HG02884 (cell line): ENCODE data around the gene KAT8.
"Not testable (repeated sequence)": the region's sequence is repeated elsewhere in the genome, so short reads cannot be mapped to it uniquely, and the experiment has no call there.

Experiments used
- ATAC-seq: cut with Tn5 transposase; IDR thresholded peaks from one replicate; pipeline ENCODE4 v1.9.1; 2021; ENCODE audit warnings: mild to moderate bottlenecking, moderate library complexity; ENCODE audit not compliant: unreplicated experiment

The KAT8 gene

GRCh38 chr16:31083556-31083955 lies 33.9 kb upstream of the KAT8 start:
- no peak for ATAC-seq

- no peak for ATAC-seq
These were observed 33.5 kb upstream of the KAT8 start for GRCh38 chr16:31083981-31084380.

- no peak for ATAC-seq
These were observed 32.7 kb upstream of the KAT8 start for GRCh38 chr16:31084584-31085302.

GRCh38 chr16:31085411-31085810 lies 32.1 kb upstream of the KAT8 start:
- ATAC-seq = no peak

- no peak for ATAC-seq
These were observed 31.4 kb upstream of the KAT8 start for GRCh38 chr16:31085873-31086628.

- no peak for ATAC-seq
These were observed 30.9 kb upstream of the KAT8 start for GRCh38 chr16:31086629-31086906.

GRCh38 chr16:31087481-31087880 lies 30.0 kb upstream of the KAT8 start:
- ATAC-seq = no peak

- ATAC-seq = no peak
These were observed 29.5 kb upstream of the KAT8 start for GRCh38 chr16:31087971-31088370.

- ATAC-seq = no peak
These were observed 28.8 kb upstream of the KAT8 start, which contains the start of gene PRSS53 for GRCh38 chr16:31088459-31089183. Gene PRSS53, minus strand, starts transcription at chr16:31088943. Its CDS starts 134 bp downstream, at chr16:31088809.

GRCh38 chr16:31089199-31089598 lies 28.3 kb upstream of the KAT8 start:
- no peak for ATAC-seq

- no peak for ATAC-seq
These were observed 26.9 kb upstream of the KAT8 start for GRCh38 chr16:31090540-31090939.

GRCh38 chr16:31092330-31092729 lies 25.1 kb upstream of the KAT8 start:
- ATAC-seq = no peak

- ATAC-seq = no peak
These were observed 24.2 kb upstream of the KAT8 start for GRCh38 chr16:31093132-31093703.

GRCh38 chr16:31094088-31094423 lies 23.4 kb upstream of the KAT8 start:
- no peak for ATAC-seq

- peak; percentile 83 for ATAC-seq
These were observed 22.9 kb upstream of the KAT8 start, which contains the start of gene VKORC1 for GRCh38 chr16:31094424-31095120. Gene VKORC1, minus strand, starts transcription at chr16:31094797. Its CDS starts 68 bp downstream, at chr16:31094729.

- ATAC-seq = no peak
These were observed 17.4 kb upstream of the KAT8 start for GRCh38 chr16:31099860-31100638.

GRCh38 chr16:31100876-31101641 lies 16.4 kb upstream of the KAT8 start:
- ATAC-seq = not testable (repeated sequence)

GRCh38 chr16:31105677-31106213 lies 11.7 kb upstream of the KAT8 start:
- ATAC-seq = peak; percentile 39
